GM12878 (cell line): ENCODE data around the gene VSTM2B.

Source experiments
- CREM ChIP-seq: IDR thresholded peaks from 2 replicates; pipeline ENCODE4 v1.6.1; 2014; ENCODE audit warnings: antibody characterized with exemption, low read depth
- CTCF ChIP-seq, 3 experiments: IDR thresholded peaks in 2 of 3; conservative IDR thresholded peaks in 1 of 3; 2 replicates each; pipeline ENCODE4 v1.5.1; 2011; ENCODE audit warnings: low read depth in 3 of 3, low read length in 3 of 3, mild to moderate bottlenecking in 3 of 3, control low read depth in 2 of 3, moderate library complexity in 2 of 3, inconsistent platforms in 1 of 3, mixed read lengths in 1 of 3; ENCODE audit not compliant: control insufficient read depth in 2 of 3, insufficient read depth in 1 of 3; ENCODE audit errors: extremely low read depth in 1 of 3
- E2F4 ChIP-seq: IDR thresholded peaks from 2 replicates; pipeline ENCODE4 v1.6.1; 2012; ENCODE audit warnings: low read depth, low read length, improper control_type of control experiment
- ELK1 ChIP-seq: IDR thresholded peaks from 2 replicates; pipeline ENCODE4 v1.6.1; 2012; ENCODE audit warnings: low read depth, low read length, improper control_type of control experiment
- EP300 ChIP-seq, 2 experiments: fragments of 150-350 bp in 1 of 2; IDR thresholded peaks; 2 replicates each; pipeline ENCODE4 v1.6.1; 2011 to 2012; ENCODE audit warnings: low read depth in 2 of 2, low read length in 2 of 2, borderline replicate concordance in 1 of 2, improper control_type of control experiment in 1 of 2, inconsistent platforms in 1 of 2; ENCODE audit not compliant: control insufficient read depth in 1 of 2
- HDAC6 ChIP-seq: fragments of 200-600 bp; sonication (generic); IDR thresholded peaks from one replicate; pipeline ENCODE4 v1.8.0; 2017; ENCODE audit warnings: antibody characterized with exemption; ENCODE audit not compliant: unreplicated experiment
- IRF4 ChIP-seq: IDR thresholded peaks from 2 replicates; pipeline ENCODE4 v1.6.1; 2011; ENCODE audit warnings: low read depth, low read length
- MTA2 ChIP-seq: fragments of 450-650 bp; IDR thresholded peaks from 2 replicates; pipeline ENCODE4 v1.6.1; 2016; ENCODE audit warnings: low read depth, mild to moderate bottlenecking, moderate library complexity
- POLR2A ChIP-seq: IDR thresholded peaks from 2 replicates; pipeline ENCODE4 v1.6.1; 2011; ENCODE audit warnings: low read depth, mild to moderate bottlenecking, low read length
- POLR2AphosphoS5 ChIP-seq: IDR thresholded peaks from 2 replicates; pipeline ENCODE4 v1.6.1; 2011; ENCODE audit warnings: mild to moderate bottlenecking, low read length, inconsistent platforms
- RAD21 ChIP-seq: IDR thresholded peaks from 2 replicates; pipeline ENCODE4 v1.6.1; 2011; ENCODE audit warnings: mild to moderate bottlenecking, low read depth, low read length, moderate library complexity; ENCODE audit not compliant: insufficient read depth
- SP1 ChIP-seq: IDR thresholded peaks from one replicate; pipeline ENCODE4 v1.6.1; 2011; ENCODE audit warnings: low read depth, low read length
- SRF ChIP-seq, 2 experiments: IDR thresholded peaks; 2 replicates each; pipeline ENCODE4 v1.6.1; 2011; ENCODE audit warnings: low read depth in 2 of 2, low read length in 2 of 2, mild to moderate bottlenecking in 1 of 2, moderate library complexity in 1 of 2
- TBL1XR1 ChIP-seq: IDR thresholded peaks from 2 replicates; pipeline ENCODE4 v1.6.1; 2012; ENCODE audit warnings: low read depth, low read length, improper control_type of control experiment

GRCh38 chr19:29542776-29543175 lies 17.0 kb downstream of the VSTM2B start:
- no peak for TF ChIP-seq TBL1XR1
- no peak for TF ChIP-seq IRF4
- TF ChIP-seq ELK1: no peak
- TF ChIP-seq SP1: no peak
- no peak for TF ChIP-seq RAD21
- no peak for TF ChIP-seq POLR2A
- TF ChIP-seq CTCF (IDR thresholded peaks at IDR 0.05 in 2 of 3, conservative IDR thresholded peaks at IDR 0.05 in 1 of 3; ENCODE audit: control insufficient read depth in 2 of 3, extremely low read depth in 1 of 3, insufficient read depth in 1 of 3, low read depth in 3 of 3, low read length in 3 of 3): no peak
- no peak for TF ChIP-seq MTA2
- no peak for TF ChIP-seq E2F4
- TF ChIP-seq CREM: no peak
- no peak for TF ChIP-seq HDAC6
- TF ChIP-seq EP300 (IDR thresholded peaks at IDR 0.05; ENCODE audit: borderline replicate concordance in 1 of 2, control insufficient read depth in 1 of 2, low read depth in 2 of 2, low read length in 2 of 2): no peak
- TF ChIP-seq SRF (IDR thresholded peaks at IDR 0.05; ENCODE audit: low read depth in 2 of 2, low read length in 2 of 2): no peak
- no peak for TF ChIP-seq POLR2AphosphoS5
